IMR-90 (cell line): Measurements from ENCODE around the gene LENG1.

ENCODE experiments used
- BHLHE40 ChIP-seq: fragments of 150-350 bp; IDR thresholded peaks from 2 replicates; pipeline ENCODE4 v1.6.1; 2016; ENCODE audit warnings: mild to moderate bottlenecking, low read depth, low read length
- CEBPB ChIP-seq: IDR thresholded peaks from 2 replicates; pipeline ENCODE4 v1.6.1; 2012; ENCODE audit warnings: low read depth, low read length, improper control_type of control experiment
- CHD1 ChIP-seq: IDR thresholded peaks from 2 replicates; pipeline ENCODE4 v1.6.1; 2012; ENCODE audit warnings: low read depth, low read length, improper control_type of control experiment
- FOS ChIP-seq: fragments of 150-350 bp; IDR thresholded peaks from 2 replicates; pipeline ENCODE4 v1.6.1; 2016; ENCODE audit warnings: low read depth, low read length
- MAFK ChIP-seq: IDR thresholded peaks from 2 replicates; pipeline ENCODE4 v1.6.1; 2012; ENCODE audit warnings: low read depth, low read length, improper control_type of control experiment
- MAZ ChIP-seq: IDR thresholded peaks from 2 replicates; pipeline ENCODE4 v1.6.1; 2012; ENCODE audit warnings: low read depth, mild to moderate bottlenecking, low read length, improper control_type of control experiment, moderate library complexity, borderline replicate concordance
- POLR2A ChIP-seq: IDR thresholded peaks from 2 replicates; pipeline ENCODE4 v1.6.1; 2012; ENCODE audit warnings: mild to moderate bottlenecking, low read depth, low read length
- RAD21 ChIP-seq: IDR thresholded peaks from 2 replicates; pipeline ENCODE4 v1.6.1; 2012; ENCODE audit warnings: low read length, improper control_type of control experiment
- RCOR1 ChIP-seq: IDR thresholded peaks from 2 replicates; pipeline ENCODE4 v1.6.1; 2012; ENCODE audit warnings: mild to moderate bottlenecking, low read length, improper control_type of control experiment; ENCODE audit not compliant: insufficient replicate concordance
- RFX5 ChIP-seq: IDR thresholded peaks from 2 replicates; pipeline ENCODE4 v1.8.0; 2012; ENCODE audit warnings: low read depth, mild to moderate bottlenecking, low read length, moderate library complexity
- TF ChIP-seq, protein P1 (sequence below): conservative IDR thresholded peaks from 2 replicates; pipeline ENCODE4 v1.5.1; 2012; ENCODE audit warnings: mild to moderate bottlenecking, low read depth, low read length, improper control_type of control experiment
- TF ChIP-seq, protein P2 (sequence below): fragments of 150-350 bp; IDR thresholded peaks from 2 replicates; pipeline ENCODE4 v1.6.1; 2017; ENCODE audit warnings: mild to moderate bottlenecking, antibody characterized with exemption, low read length, low read depth
- TF ChIP-seq, protein P3 (sequence below): fragments of 150-350 bp; IDR thresholded peaks from 2 replicates; pipeline ENCODE4 v1.6.1; 2016; ENCODE audit warnings: low read depth, mild to moderate bottlenecking, low read length, moderate library complexity, borderline replicate concordance

DNA sequence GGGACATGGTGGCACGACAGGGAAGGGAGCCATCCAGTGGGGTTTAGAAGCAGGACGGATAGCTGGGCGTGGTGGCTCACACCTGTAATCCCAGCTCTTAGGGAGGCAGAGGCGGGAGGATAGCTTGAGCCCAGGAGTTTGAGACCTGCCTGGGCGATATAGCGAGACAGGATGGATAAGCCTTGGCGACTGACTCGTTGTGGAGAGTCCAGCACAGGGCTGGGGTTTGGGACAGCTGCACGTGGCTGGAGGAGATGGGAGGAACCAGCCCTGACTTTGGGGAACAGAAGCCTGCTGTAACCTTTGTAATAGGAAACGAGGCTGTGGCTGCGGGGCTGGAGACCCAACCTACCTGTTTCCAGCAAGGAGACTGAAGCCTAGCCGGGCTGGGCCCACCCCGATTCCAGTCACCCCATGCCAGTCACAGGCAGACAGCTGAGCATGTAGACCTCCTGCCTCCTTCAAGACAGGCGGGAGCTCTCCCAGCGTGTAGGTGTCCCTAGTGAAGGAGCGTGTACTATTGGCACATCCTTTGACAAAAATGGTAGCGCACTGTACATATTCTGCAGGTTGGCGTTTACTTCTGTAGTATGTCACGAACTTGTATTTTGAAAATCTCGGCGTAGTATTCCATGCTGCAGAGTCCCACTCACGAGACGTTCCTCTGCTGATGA, 8.0 kb downstream of the LENG1 start:
- TF ChIP-seq POLR2A: no peak
- TF ChIP-seq, protein P1, sequence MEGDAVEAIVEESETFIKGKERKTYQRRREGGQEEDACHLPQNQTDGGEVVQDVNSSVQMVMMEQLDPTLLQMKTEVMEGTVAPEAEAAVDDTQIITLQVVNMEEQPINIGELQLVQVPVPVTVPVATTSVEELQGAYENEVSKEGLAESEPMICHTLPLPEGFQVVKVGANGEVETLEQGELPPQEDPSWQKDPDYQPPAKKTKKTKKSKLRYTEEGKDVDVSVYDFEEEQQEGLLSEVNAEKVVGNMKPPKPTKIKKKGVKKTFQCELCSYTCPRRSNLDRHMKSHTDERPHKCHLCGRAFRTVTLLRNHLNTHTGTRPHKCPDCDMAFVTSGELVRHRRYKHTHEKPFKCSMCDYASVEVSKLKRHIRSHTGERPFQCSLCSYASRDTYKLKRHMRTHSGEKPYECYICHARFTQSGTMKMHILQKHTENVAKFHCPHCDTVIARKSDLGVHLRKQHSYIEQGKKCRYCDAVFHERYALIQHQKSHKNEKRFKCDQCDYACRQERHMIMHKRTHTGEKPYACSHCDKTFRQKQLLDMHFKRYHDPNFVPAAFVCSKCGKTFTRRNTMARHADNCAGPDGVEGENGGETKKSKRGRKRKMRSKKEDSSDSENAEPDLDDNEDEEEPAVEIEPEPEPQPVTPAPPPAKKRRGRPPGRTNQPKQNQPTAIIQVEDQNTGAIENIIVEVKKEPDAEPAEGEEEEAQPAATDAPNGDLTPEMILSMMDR: no peak
- TF ChIP-seq, protein P2, sequence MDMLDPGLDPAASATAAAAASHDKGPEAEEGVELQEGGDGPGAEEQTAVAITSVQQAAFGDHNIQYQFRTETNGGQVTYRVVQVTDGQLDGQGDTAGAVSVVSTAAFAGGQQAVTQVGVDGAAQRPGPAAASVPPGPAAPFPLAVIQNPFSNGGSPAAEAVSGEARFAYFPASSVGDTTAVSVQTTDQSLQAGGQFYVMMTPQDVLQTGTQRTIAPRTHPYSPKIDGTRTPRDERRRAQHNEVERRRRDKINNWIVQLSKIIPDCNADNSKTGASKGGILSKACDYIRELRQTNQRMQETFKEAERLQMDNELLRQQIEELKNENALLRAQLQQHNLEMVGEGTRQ: no peak
- TF ChIP-seq RAD21: no peak
- TF ChIP-seq RFX5: no peak
- no peak for TF ChIP-seq BHLHE40
- TF ChIP-seq FOS: no peak
- no peak for TF ChIP-seq CEBPB
- no peak for TF ChIP-seq MAZ
- no peak for TF ChIP-seq MAFK
- TF ChIP-seq CHD1: no peak
- TF ChIP-seq, protein P3, sequence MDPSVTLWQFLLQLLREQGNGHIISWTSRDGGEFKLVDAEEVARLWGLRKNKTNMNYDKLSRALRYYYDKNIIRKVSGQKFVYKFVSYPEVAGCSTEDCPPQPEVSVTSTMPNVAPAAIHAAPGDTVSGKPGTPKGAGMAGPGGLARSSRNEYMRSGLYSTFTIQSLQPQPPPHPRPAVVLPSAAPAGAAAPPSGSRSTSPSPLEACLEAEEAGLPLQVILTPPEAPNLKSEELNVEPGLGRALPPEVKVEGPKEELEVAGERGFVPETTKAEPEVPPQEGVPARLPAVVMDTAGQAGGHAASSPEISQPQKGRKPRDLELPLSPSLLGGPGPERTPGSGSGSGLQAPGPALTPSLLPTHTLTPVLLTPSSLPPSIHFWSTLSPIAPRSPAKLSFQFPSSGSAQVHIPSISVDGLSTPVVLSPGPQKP: no peak
- TF ChIP-seq RCOR1: no peak
